Hematopoietic multipotent progenitor cell treated with erythropoietin and hydrocortisone succinate and interleukin-3 and kit ligand, for 8 days (in vitro differentiated cells): ENCODE results near the gene RRP15.
"Not testable (repeated sequence)": the region's sequence is repeated elsewhere in the genome, so short reads cannot be mapped to it uniquely, and the experiment has no call there.

Source experiments
- DNase-seq: peaks from one replicate; pipeline ENCODE4 v3.0.0-alpha.2; 2015

RRP15 gene

DNA sequence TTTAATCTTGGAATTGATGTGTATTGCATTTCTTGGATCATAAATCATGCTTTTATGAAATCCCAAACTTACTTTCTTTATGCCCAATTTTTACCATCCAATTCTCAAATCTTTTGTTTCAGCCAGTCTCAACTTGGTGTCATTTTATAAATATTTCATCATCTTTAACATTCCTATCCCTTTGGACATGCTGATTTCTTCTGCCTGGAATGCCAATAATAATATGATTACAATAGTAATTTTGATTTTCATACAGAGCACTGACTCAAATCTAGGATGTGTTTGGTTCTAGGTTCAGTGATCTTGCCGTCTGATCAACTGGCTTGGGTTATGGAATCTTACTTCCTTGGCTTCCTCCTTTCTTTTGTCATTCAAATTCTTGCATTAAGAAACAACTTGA, 12.8 kb downstream of the RRP15 start:
- no peak for DNase-seq

DNA sequence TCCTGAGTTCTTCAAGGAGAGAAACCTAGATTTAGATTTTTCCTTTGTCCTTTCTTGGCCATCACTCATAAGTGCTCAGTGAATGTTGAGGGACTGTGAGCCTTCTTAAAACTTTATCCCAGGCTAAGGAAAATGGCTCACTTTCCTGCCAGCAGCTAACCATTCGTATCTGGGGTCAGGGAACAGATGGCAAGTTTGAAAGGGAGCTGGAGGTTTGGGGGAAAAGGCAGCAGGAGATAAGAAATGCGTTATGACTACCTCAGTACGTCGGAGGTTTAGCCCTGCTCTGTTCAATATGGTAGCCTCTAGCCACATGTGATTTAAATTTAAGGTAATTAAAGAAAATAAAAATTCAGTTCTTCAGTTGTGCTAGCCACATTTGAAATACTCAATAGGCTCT, 13.3 kb downstream of the RRP15 start:
- no peak for DNase-seq

DNA sequence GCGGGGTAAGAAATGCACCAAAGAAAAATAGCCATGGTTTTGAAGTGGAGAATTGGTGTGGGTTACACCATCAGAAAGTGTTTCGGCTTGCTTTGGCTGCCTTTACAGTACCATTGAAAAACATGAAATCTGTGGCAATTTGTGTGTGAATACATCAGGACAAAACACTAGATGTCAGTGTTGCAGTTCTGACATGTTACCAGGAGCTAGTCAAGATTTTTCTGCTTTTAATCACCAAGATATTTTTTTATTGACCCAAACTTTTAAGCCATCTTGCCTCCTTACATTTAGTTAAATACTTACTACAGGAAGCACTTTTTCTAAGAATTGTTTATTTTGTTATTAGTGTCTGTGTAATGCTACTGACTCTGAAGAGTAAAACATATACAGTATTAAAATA, 14.3 kb downstream of the RRP15 start:
- peak; percentile 70 for DNase-seq

DNA sequence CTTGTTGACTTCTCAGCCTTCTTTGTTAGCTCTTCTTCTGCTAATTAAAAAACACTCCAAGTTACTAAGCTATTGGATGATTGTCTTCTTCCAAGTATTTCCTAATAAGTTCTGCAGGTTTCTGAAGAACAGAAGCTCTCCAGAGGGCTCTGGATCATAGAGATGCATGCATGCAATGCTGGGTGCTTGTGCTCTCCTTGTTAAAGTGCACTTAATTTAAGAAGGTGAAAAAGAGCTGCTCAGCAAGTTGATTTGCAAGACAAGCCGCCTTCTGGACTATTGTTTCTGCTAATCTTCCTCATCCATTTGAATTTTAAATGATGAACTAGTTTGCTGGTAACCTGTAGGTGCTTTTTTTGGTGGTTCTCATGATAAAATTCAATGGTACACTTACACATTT, 16.1 kb downstream of the RRP15 start:
- DNase-seq: no peak

DNA sequence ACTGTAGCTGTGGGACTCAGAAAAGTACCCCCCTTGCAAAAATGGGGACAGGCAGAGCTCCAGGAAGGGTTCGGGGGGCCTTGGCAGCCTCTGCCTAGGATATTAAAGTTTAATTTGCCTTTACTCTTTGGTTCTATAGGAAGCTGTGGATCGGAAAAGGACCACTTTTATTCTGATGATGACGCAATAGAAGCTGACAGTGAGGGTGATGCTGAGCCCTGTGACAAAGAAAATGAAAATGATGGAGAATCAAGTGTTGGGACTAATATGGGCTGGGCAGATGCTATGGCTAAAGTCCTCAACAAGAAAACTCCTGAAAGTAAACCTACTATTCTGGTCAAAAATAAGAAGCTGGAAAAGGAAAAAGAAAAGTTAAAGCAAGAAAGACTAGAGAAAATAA, 17.1 kb downstream of the RRP15 start:
- no peak for DNase-seq

DNA sequence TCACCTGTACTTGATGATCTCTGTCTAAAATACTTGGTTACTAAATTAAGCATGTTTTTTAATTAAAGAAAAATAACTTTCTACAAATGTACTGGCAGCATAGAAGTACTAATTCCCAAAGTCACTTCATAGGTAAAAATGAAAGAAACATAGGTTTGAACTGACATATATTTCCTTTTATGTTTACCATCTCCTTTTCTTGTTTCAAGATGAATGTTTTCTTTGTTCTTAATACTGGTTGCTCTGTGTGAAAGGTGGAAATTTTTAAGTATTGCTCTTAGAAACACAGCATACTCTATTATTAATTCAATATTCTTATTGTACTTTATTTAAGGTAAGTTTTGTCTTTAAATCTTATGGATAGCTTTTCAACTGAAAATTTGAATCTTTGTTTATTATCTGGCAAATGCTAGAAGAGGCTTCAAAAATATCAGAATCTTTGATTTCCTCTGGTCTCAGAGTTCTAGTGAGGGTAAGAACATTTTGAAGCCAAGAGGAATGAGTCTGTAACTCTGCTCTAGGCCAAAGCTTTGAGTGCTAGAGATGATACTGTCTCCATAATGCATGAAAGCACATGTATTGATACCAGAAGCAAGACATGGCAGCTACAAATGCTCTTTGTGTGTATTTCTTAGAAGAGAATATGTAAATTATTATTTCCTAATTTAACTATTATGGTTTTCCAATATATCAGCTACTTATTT, 18.2 kb downstream of the RRP15 start:
- peak; percentile 21 for DNase-seq

DNA sequence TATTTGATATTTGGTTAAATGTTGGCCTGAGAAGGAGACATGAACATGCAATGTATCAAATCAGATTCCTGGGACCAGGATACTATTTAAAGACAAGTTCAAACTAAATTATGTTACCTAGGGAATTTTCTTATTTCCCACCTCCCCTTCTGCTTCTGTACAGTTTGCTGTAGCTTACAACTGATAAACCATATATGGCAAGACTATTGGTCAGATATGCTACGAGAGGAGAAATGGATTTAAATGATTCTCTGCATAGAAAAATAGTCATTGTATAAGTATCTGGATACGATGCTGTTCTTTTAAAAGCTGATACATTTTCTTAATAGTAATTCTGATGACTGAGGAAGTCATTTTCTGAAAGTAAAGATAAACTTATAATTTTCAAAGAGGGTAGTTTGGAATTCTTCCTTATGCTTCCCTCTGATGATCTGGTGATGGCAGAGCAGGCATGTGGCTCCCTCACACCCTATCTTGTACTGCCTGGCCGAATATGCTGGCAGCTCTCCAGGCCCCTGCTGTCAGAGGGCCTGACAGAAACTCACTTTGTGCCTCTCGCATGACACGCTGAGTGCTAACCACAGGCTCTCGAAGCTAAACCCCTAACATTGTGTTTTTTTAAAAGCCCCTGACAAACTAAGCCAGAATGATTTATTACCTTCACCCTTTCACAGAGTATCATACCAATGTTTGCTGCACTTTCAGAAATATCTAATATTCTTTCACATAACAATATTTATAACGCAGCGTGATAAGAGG, 19.4 kb downstream of the RRP15 start:
- DNase-seq: peak; percentile 96

DNA sequence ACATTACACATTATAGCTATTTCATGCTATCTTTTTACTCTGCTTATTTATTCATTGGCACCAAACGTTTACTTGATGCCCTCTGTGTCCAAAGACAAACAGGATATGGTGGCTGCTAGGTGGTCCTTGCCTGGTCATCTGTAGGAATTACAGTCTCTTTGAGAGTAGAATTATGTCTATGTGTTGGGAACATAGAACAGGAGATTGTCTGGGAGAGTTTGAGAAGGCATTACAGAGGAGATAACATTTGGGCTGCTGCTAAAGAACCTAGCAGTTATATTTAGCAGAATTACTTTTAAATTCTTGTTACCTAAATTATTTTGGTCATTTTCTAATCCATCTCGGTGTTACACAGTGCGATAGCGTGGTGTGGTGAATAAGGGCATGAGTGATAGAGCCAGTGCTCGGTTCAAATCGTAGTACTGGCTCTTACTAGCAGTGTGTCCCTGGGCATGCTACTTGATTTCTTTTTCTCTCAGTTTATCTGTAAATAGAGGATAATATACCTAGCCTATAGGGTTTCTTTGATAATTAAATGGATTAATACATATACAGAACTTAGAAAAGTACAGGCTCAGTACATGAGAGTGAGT, 20.5 kb downstream of the RRP15 start:
- DNase-seq: peak; percentile 27

DNA sequence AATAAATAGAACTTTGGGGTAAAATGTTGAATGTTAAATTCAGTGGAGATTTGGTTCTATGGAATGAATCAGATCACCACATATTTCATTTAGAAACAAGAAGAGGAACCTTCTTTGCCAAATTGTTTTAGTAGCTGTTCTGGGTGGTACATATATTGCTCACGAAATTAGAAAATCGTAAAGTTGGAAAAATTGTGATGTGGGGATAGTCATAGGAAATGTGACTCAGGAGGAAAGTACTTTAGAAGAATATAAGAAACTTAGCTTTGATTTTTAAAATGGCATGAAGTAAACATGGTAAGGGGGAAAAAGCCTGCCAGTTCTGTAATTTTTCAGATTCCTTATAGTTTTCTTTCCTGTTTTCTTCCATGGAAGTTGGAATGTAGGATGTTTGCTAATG, 27.4 kb downstream of the RRP15 start:
- DNase-seq: no peak

DNA sequence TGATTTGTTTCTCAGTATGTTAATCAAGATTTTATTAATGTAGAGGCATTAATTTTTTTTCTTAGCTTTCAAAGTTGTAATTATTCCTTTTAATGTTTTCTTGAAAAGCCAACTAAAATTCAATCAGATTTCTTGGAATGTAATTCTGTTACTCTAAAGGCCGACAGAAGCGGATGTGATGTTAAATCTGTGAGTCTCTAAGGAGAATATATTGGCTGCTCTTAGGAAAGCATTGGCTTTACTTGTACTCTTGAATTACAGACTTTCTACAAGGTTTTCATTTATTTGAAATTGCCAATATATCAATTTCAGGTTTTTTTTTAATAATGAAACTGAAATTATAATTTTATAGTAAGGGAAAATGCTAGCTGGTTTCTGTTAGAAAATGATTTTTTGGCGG, 29.2 kb downstream of the RRP15 start:
- no peak for DNase-seq

DNA sequence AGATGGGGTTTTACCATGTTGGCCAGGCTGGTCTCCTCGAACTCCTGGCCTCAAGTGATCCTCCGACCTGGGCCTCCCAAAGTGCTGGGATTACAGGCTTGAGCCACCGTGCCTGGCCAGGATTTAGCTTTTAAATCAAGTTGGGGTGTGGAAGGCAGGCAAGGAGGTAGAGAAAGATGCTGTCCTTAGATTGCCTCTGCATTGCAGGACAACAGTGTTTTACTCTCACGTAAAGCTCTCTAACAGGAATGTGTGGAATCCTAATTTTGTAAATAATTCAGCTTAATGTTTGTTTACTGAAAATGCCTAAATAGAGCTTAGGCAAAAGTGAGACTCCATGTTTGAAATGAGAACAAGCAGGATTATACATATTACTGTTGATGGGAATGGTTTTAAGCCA, 30.5 kb downstream of the RRP15 start:
- no peak for DNase-seq

DNA sequence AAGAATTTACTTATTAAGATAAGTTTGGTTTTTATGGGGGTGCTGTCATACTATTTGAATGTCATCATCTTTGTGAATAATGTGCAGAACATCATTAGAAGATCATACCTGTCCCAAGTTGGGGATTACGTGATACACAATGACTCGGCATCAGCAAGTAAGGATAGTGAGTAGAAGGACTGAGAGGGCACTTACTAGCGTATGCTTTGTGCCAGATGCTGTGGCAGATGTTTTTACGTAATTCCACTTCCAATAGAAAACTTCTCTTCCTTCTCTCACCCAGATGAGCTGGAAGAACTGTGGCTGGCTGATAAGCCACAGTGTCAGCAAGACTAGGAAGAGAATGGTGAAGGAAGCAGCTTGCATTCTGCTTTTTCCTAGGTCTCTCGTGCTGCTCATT, 32.0 kb downstream of the RRP15 start:
- DNase-seq: peak; percentile 48

DNA sequence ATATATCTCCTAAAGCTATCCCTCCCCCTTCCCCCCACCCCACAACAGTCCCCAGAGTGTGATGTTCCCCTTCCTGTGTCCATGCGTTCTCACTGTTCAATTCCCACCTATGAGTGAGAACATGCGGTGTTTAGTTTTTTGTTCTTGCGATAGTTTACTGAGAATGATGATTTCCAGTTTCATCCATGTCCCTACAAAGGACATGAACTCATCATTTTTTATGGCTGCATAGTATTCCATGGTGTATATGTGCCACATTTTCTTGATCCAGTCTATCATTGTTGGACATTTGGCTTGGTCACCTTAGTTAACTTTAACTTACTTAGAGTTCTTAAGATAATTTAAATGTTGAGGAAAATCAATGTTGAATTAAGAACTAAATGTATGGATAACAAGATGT, 35.1 kb downstream of the RRP15 start:
- DNase-seq: not testable (repeated sequence)

DNA sequence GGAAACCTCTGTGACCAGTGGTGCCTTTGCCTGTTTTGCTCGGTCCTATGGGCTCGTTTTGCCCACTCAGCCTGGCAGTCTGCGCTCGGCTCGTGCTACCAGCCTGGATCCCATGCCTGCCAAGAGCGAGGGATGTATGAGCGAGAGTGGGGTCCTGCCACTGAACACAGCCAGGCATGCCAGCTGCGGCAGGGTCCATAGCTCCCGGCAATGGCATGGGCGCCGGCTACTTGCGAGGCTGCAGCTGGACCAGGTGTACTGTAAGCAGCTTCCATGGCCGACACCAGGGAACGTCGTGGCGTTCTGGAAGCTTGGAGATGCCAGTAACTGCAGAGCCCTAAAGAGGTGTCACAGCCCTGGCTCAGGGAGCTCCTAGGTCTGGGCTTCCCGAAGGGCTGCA, 37.7 kb downstream of the RRP15 start:
- no peak for DNase-seq

DNA sequence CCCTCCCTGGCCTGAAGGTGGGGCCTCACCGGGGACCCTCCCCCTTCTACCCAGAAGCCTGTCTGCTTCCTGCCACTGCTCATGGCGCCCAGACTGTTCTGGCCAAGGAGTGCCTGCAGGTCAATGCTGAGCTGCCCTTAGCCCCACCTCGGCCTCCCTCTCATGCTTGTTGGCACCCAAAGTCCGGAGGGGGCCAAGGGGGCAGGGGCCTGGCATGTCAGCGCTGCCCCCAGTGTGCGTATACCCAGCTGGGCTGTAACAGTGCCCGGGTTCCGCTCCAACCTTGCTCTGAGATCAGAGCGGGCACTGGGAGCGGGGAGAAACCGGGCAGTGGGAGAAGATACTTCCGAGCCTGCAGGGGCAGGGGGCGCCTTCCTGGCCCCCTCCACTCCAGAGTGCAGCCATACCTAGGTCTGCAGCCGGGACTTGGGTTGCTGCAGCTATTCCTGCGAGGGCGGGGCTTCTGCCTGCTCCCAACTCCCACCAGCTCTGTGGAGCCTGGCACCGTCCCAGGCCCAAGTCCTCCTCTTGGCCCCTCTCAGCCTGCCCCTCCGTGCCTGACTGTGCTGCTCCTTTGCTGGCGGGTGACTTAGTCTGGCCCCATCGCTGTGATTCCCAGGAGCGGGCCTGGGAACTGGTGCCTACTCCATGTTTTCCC, 38.6 kb downstream of the RRP15 start:
- DNase-seq: no peak

DNA sequence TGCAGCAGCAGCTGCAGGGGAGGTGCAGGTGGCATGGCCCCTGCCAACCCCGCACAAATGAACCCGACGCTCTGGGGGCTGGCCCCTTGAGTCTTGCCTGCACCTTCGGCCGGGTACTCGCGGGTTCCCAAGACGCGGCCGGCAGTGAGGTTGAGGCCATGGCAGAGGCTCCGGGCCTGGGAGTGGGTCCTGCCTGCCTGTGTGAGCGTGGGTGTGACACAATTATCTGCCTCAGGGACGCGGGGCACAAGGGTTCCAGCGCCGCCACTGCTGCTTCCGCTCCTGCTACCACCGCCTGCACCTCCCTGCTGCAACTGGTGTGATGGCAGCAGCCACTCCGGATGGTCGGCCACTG, 39.1 kb downstream of the RRP15 start:
- no peak for DNase-seq

DNA sequence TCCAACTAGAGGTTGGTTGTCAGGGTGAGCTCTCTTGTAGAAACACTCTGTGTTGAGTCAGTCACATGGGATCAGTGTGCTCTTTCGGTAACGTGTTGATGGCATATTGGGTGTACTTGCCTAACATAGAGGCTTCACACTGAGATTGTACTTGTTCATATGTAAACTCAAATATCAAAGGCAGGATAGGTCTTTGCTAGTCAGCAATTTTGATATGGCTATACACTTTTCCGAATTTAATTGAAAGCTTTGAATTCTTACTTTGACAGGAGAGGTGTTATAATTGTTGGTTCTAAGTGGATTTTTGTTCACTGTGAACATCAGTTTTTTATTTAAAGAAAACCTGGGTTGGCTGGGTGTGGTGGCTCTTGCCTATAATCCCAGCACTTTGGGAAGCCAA, 43.7 kb downstream of the RRP15 start:
- DNase-seq: no peak

DNA sequence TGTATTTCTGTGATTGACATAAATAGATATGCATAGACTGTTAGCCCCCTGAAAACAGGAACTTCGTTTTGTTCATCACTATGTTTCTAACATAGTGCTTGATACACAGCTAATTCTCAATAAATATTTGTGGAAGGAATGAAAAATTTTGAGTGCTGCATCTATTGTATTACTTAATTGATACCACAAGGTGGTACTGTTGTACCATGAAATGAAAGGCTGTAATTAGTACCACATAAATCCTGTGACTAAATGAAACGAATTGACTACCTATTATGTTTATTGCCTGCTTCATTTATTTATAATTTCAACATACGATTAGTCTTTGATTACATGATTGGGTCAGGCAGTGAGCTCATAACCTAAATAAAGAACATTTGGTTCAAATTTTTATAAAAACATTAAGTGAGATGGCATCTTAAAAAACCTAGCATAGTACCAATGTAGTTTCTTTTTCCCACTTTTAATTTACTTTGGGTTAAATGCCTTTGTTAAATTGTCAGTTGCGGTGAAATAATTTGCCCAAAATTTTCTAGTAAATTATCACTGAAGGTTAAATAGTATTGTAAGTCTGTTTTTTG, 45.0 kb downstream of the RRP15 start:
- peak; percentile 56 for DNase-seq

DNA sequence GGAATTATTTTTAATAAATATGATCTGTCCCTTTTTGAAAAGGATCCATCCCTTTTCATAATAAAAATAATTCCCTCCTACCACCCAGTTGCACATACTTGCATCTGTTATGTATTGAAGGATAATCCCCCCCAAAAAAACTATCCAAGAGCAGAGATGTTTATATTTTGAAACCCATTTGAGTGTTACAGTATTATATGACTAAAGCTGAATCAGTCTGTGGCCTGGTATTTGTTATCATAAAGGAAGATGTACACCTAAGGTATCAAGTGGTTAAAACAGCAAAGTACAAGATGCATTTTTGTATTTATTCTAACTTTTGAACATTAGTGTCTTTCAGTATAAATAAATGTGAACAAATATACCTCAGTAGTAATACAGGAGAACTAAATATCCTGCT, 47.3 kb downstream of the RRP15 start:
- no peak for DNase-seq

DNA sequence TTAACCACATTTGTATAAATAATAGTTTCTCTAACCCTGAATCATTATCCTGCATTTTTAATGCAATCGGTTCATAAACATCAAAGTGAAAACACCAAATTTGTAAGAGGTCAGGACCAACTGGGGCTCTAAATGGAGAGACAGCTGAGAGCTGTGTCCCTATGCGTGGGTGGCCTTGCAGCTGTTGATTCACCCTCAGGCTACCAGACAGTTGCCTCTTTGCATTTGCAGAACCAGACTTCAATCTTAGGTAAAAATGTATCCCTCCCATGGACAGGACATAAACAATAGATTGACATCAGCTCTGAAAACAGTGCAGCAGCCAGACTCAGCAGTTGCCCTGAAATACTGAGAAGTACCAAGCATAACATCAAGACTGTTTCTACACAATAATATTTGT, 51.2 kb downstream of the RRP15 start:
- DNase-seq: no peak

DNA sequence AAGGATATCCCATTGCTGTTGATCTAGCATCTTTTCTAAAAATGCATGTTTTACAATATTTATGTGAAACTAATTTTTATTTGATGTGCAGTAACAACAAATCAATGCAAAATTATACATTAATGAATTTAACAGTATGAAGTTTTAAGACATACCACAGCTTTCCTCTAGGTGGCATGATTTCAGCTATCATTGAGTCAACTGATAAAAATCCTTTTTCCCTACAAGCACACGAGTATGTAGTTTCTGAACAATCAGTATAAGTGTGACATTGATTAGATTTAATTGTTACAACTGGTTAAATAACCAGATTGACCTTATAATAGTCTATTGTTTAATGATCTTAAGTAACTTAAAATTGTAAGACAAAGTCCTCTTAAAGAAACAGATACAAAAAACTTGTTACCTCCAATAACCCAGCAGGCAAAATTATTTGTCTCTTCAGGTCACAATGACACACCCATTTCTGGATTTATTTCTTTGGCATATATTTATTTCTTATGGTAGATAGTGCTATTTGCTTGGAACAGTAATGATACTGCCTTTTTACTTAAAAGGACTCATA, 54.3 kb downstream of the RRP15 start:
- peak; percentile 55 for DNase-seq

DNA sequence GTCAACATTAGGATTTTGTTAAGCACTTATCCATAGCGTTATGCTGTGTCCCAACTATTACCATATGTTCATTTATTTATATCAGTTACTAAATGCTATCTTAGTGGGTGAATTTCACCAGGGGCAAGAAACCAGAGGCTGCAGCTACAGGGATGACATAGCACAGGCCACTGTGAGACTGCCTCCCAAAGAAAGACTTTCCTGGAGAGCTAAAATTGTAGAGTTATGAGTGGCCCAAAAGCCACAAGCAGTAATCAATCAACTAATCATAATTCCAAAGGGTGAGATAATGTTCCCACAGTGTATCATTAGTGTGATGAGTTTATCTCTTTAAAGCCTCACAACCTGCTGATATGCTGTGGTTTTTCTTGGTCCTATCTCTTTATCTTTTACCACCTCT, 56.2 kb downstream of the RRP15 start:
- DNase-seq: no peak

DNA sequence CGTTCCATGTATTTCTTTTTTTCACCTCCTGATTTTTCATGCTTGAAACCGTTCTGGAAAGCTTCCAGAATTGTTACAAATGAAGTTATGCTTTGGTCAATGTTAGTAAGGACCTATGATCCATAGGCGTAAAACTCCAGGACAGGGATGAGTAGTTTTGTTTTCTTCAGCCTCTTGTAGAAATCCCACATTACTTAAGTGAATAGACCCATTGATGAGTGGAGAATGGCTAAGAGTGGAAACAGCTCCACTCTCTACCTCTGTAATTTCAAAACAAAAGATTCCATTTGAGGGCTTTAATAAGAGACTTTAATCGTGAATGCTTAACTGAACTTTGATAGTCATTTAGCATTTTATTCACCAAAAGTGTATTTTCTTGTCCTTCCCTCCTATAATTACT, 57.0 kb downstream of the RRP15 start:
- no peak for DNase-seq
